HEK293 (cell line): ENCODE measurements around the gene DSTN.

Experiments
- CTCF ChIA-PET: fragments of 350-600 bp; formaldehyde crosslinking; extraction: SDS; loops from one replicate; lab custom pipeline; 2021; ENCODE audit warnings: antibody characterized with exemption; lab: Yijun Ruan, JAX
- POLR2A ChIA-PET: fragments of 300-600 bp; formaldehyde crosslinking; extraction: SDS; loops from one replicate; lab custom pipeline; 2020; ENCODE audit warnings: antibody characterized with exemption, inconsistent platforms; lab: Yijun Ruan, JAX
- H3K27ac ChIP-seq: fragments of 200-500 bp; sonication (Bioruptor generic); 2 replicates; pipeline ENCODE4 v1.5.1; 2014; ENCODE audit warnings: low read depth, low read length, control low read depth, inconsistent platforms; ENCODE audit errors: extremely low read depth
- H3K36me3 ChIP-seq, 2 experiments: fragments of 200-500 bp in 1 of 2; sonication (Bioruptor generic) in 1 of 2; 1 replicate in 1 of 2; 2 replicates in 1 of 2; pipeline ENCODE4 v1.5.1; 2014 to 2017; ENCODE audit warnings: inconsistent platforms in 2 of 2, low read length in 2 of 2; ENCODE audit not compliant: control insufficient read depth in 2 of 2, insufficient read depth in 1 of 2
- H3K4me1 ChIP-seq: fragments of 200-500 bp; sonication (Bioruptor generic); 2 replicates; pipeline ENCODE4 v1.5.1; 2014; ENCODE audit warnings: mild to moderate bottlenecking, low read length, inconsistent platforms; ENCODE audit not compliant: control insufficient read depth, insufficient read depth
- H3K4me3 ChIP-seq: 2 replicates; pipeline ENCODE4 v1.5.1; 2011; ENCODE audit warnings: low read depth, mild to moderate bottlenecking, control low read depth, low read length, moderate library complexity
- H3K9me3 ChIP-seq: fragments of 200-500 bp; sonication (Bioruptor generic); 2 replicates; pipeline ENCODE4 v1.5.1; 2014; ENCODE audit warnings: low read depth, low read length, inconsistent platforms; ENCODE audit not compliant: control insufficient read depth, insufficient read depth
- BCL11A ChIP-seq: fragments of 450-650 bp; formaldehyde crosslinking; IDR thresholded peaks from 2 replicates; pipeline ENCODE4 v1.5.1; 2016; ENCODE audit warnings: low read depth, missing biosample characterization, missing genetic modification characterization
- KLF8 ChIP-seq: fragments of 450-650 bp; formaldehyde crosslinking; IDR thresholded peaks from 2 replicates; pipeline ENCODE4 v1.5.1; 2016; ENCODE audit warnings: missing biosample characterization, missing genetic modification characterization
- MZF1 ChIP-seq: fragments of 450-650 bp; formaldehyde crosslinking; IDR thresholded peaks from 2 replicates; pipeline ENCODE4 v1.5.1; 2017; ENCODE audit warnings: missing biosample characterization, missing genetic modification characterization, borderline replicate concordance
- ZBTB20 ChIP-seq: fragments of 450-650 bp; formaldehyde crosslinking; IDR thresholded peaks from 2 replicates; pipeline ENCODE4 v1.5.1; 2016; ENCODE audit warnings: missing biosample characterization, missing genetic modification characterization
- ZBTB48 ChIP-seq: fragments of 450-650 bp; formaldehyde crosslinking; IDR thresholded peaks from 2 replicates; pipeline ENCODE4 v1.5.1; 2016; ENCODE audit warnings: missing biosample characterization, missing genetic modification characterization
- ZNF148 ChIP-seq: fragments of 450-650 bp; formaldehyde crosslinking; IDR thresholded peaks from 2 replicates; pipeline ENCODE4 v1.5.0; 2017; ENCODE audit warnings: missing biosample characterization, missing genetic modification characterization, borderline replicate concordance
- ZNF184 ChIP-seq: fragments of 450-650 bp; IDR thresholded peaks from 2 replicates; pipeline ENCODE4 v1.5.1; 2018; ENCODE audit warnings: missing biosample characterization, mild to moderate bottlenecking, missing genetic modification characterization
- ZNF202 ChIP-seq: fragments of 450-650 bp; formaldehyde crosslinking; IDR thresholded peaks from 2 replicates; pipeline ENCODE4 v1.5.1; 2016; ENCODE audit warnings: missing biosample characterization, missing genetic modification characterization, borderline replicate concordance
- ZNF529 ChIP-seq: fragments of 450-650 bp; formaldehyde crosslinking; IDR thresholded peaks from 2 replicates; pipeline ENCODE4 v1.5.1; 2017; ENCODE audit warnings: missing genetic modification characterization, missing biosample characterization; ENCODE audit not compliant: insufficient replicate concordance
- ZNF621 ChIP-seq: fragments of 450-650 bp; formaldehyde crosslinking; IDR thresholded peaks from 2 replicates; pipeline ENCODE4 v1.5.1; 2017; ENCODE audit warnings: missing biosample characterization, missing genetic modification characterization
- ZNF658 ChIP-seq: fragments of 450-650 bp; formaldehyde crosslinking; IDR thresholded peaks from 2 replicates; pipeline ENCODE4; 2016; ENCODE audit warnings: missing biosample characterization, missing genetic modification characterization
- ZNF76 ChIP-seq: fragments of 450-650 bp; formaldehyde crosslinking; IDR thresholded peaks from 2 replicates; pipeline ENCODE4; 2016; ENCODE audit warnings: low read depth, missing biosample characterization, missing genetic modification characterization, borderline replicate concordance
- ZNF830 ChIP-seq: fragments of 450-650 bp; IDR thresholded peaks from 2 replicates; pipeline ENCODE4 v1.5.0; 2018; ENCODE audit warnings: missing biosample characterization, missing genetic modification characterization, low read depth, mild to moderate bottlenecking, moderate library complexity
- TF ChIP-seq, protein P1 (sequence below): fragments of 450-650 bp; formaldehyde crosslinking; IDR thresholded peaks from 2 replicates; pipeline ENCODE4 v1.5.1; 2016; ENCODE audit warnings: missing biosample characterization, missing genetic modification characterization, borderline replicate concordance

Gene DSTN

GRCh38 chr20:17653835-17654648 is 84.2 kb downstream of the DSTN start:
- Histone ChIP-seq H3K9me3 (no peaks in the 10 kb centered on the region), H3K4me1 (peaks cover 3% of the 10 kb centered on the region; the same call in 1 of the 2 replicates), H3K36me3 (peaks cover 0 to 43% of the 10 kb centered on the region in 2 experiments; a peak in 2 of 3 replicates), H3K27ac (no peak overlapping the region), H3K4me3 (no peak overlapping the region)
- ChIA-PET CTCF (interaction anchor here (0.7 to 2.1 kb wide), 10 partner anchors 12 to 284 kb away, joined by 3 to 19 read pairs (median 4); no protein-coding TSS in a partner anchor), POLR2A (no interaction called here)
- TF ChIP-seq ZBTB48 (no peak), ZNF830 (no peak), ZBTB20 (tag by site-specific recombination) (no peak)

DNA sequence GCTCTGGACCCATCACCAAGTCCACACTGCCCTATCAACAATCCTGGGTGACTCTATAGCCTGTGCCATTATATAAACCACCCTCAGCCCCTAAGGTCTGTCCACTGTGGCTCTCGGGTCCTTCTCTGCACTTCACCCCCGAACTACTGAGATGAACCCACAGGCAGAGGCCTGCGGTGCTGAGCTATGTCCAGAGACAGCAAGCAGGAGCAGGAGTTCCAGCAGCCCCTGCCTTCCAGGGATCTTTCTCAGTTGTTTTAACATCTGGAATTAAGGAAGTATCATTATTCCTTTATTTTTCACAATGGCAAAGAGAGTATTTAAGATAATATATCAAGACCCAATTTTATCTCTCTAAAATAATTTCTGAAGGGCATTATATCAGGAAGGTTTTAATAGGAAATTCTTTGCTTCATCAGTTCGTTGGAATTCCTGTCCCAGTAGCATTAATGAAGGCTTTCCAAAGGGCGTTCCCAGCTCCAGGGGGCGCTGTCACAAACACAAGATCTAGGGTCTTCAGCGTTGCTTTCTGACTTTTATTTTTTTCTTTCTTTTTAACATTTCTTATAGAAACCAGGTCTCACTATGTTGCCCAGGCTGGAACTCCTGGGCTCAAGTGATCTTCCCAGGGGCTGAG is 84.9 kb downstream of the DSTN start:
- Histone ChIP-seq H3K9me3 (no peaks in the 10 kb centered on the region), H3K4me3 (no peak overlapping the region)
- TF ChIP-seq ZNF184 (no peak), MZF1 (no peak), ZNF202 (tag by site-specific recombination) (no peak), ZNF76 (tag by site-specific recombination) (no peak), BCL11A (tag by site-specific recombination) (no peak), ZNF658 (tag by site-specific recombination) (no peak), KLF8 (tag by site-specific recombination) (no peak), ZNF621 (tag by site-specific recombination) (no peak), ZNF529 (tag by site-specific recombination) (no peak), ZNF148 (tag by site-specific recombination) (no peak)
- TF ChIP-seq, protein P1, sequence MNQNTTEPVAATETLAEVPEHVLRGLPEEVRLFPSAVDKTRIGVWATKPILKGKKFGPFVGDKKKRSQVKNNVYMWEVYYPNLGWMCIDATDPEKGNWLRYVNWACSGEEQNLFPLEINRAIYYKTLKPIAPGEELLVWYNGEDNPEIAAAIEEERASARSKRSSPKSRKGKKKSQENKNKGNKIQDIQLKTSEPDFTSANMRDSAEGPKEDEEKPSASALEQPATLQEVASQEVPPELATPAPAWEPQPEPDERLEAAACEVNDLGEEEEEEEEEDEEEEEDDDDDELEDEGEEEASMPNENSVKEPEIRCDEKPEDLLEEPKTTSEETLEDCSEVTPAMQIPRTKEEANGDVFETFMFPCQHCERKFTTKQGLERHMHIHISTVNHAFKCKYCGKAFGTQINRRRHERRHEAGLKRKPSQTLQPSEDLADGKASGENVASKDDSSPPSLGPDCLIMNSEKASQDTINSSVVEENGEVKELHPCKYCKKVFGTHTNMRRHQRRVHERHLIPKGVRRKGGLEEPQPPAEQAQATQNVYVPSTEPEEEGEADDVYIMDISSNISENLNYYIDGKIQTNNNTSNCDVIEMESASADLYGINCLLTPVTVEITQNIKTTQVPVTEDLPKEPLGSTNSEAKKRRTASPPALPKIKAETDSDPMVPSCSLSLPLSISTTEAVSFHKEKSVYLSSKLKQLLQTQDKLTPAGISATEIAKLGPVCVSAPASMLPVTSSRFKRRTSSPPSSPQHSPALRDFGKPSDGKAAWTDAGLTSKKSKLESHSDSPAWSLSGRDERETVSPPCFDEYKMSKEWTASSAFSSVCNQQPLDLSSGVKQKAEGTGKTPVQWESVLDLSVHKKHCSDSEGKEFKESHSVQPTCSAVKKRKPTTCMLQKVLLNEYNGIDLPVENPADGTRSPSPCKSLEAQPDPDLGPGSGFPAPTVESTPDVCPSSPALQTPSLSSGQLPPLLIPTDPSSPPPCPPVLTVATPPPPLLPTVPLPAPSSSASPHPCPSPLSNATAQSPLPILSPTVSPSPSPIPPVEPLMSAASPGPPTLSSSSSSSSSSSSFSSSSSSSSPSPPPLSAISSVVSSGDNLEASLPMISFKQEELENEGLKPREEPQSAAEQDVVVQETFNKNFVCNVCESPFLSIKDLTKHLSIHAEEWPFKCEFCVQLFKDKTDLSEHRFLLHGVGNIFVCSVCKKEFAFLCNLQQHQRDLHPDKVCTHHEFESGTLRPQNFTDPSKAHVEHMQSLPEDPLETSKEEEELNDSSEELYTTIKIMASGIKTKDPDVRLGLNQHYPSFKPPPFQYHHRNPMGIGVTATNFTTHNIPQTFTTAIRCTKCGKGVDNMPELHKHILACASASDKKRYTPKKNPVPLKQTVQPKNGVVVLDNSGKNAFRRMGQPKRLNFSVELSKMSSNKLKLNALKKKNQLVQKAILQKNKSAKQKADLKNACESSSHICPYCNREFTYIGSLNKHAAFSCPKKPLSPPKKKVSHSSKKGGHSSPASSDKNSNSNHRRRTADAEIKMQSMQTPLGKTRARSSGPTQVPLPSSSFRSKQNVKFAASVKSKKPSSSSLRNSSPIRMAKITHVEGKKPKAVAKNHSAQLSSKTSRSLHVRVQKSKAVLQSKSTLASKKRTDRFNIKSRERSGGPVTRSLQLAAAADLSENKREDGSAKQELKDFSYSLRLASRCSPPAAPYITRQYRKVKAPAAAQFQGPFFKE (tag by site-specific recombination), result no peak
- TF ChIP-seq, all 188 proteins: peak for 0
- H3K27ac ChIP-seq, result no peak overlapping the region
- peaks cover 0 to 44% of the 10 kb centered on the region in 2 experiments; a peak in 2 of 3 replicates for H3K36me3 ChIP-seq
- CTCF ChIA-PET, result interaction anchor here (0.6 to 2.1 kb wide), 22 partner anchors 11 to 886 kb away, joined by 3 to 19 read pairs (median 4); partner anchors contain the start of gene RRBP1
- H3K4me1 ChIP-seq, result peaks cover 3% of the 10 kb centered on the region; the same call in 1 of the 2 replicates
- POLR2A ChIA-PET, result no interaction called here
